Measurements from ENCODE around the gene GPR55. TPM values are rescaled to one million over a fixed set of nuclear protein-coding genes. Genes with fewer than 3 reads are reported as not detected.

GPR55 gene
- total RNA-seq, 1 donor from 2014 or later: 0.28 TPM

DNA sequence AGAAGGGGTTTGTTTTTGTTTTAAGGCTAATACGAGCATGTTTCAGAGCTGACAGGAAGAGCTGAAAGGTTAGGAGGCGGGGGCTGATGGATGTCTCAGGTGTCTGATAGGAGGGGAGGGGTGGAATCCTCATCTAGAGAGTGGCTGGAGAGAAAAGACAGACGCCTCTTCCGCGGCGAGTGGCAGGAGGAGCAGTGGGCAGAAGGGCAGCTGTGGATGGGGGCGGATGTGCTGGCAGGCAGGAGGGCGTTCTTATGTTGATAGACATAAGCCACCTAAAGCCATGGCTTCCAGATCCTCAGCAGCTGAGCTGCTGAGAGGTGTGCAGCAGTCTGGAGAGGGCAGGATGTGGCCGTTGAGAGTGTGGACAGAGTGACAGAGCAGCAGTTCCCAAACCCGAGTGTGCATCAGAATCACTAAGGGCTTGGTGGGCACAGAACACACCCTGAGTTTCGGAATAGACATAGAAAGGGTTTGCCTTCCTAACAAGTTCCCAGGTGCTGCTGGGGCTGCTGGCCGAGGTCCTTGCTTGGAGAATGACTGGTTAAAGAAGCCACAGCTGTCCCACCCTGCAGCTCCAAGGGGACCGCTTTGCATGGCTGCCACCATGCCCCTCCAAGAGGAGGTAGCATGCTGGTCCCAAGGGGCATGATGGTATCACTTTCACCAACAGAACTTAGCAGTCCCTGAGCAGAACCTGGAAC is 63.3 kb downstream of the GPR55 start:
- Mint-ChIP-seq H3K9me3 (ENCODE audit: unreplicated experiment) (no peaks in the 10 kb centered on the region), H3K4me3 (ENCODE audit: unreplicated experiment) (no peak overlapping the region), H3K4me1 (ENCODE audit: unreplicated experiment) (peaks cover 20% of the 10 kb centered on the region), H3K27me3 (ENCODE audit: unreplicated experiment) (peaks cover 8% of the 10 kb centered on the region), H3K36me3 (ENCODE audit: low read depth, unreplicated experiment) (no peaks in the 10 kb centered on the region), H3K27ac (ENCODE audit: unreplicated experiment) (no peak overlapping the region)
- TF ChIP-seq, protein P1, sequence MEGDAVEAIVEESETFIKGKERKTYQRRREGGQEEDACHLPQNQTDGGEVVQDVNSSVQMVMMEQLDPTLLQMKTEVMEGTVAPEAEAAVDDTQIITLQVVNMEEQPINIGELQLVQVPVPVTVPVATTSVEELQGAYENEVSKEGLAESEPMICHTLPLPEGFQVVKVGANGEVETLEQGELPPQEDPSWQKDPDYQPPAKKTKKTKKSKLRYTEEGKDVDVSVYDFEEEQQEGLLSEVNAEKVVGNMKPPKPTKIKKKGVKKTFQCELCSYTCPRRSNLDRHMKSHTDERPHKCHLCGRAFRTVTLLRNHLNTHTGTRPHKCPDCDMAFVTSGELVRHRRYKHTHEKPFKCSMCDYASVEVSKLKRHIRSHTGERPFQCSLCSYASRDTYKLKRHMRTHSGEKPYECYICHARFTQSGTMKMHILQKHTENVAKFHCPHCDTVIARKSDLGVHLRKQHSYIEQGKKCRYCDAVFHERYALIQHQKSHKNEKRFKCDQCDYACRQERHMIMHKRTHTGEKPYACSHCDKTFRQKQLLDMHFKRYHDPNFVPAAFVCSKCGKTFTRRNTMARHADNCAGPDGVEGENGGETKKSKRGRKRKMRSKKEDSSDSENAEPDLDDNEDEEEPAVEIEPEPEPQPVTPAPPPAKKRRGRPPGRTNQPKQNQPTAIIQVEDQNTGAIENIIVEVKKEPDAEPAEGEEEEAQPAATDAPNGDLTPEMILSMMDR (IDR thresholded peaks at IDR 0.05; ENCODE audit: unreplicated experiment): no peak
- DNase-seq (ENCODE audit: low spot score): no peak

Other genes with a start within 250 kb of the GPR55 start
- gene CAB39, start 212.4 kb downstream of the GPR55 start, total RNA-seq (ENCODE audit: unreplicated experiment): 48.7 TPM
- 279 TPM for gene ITM2C, start 60.3 kb downstream of the GPR55 start, total RNA-seq (ENCODE audit: unreplicated experiment)
- not detected for gene SPATA3, start 70.9 kb upstream of the GPR55 start, total RNA-seq (ENCODE audit: unreplicated experiment)
- 5.4 TPM for gene C2orf72, start 112.3 kb upstream of the GPR55 start, total RNA-seq (ENCODE audit: unreplicated experiment)
- gene PSMD1, start 131.6 kb upstream of the GPR55 start, total RNA-seq (ENCODE audit: unreplicated experiment): 119 TPM
- gene HTR2B, start 199.8 kb upstream of the GPR55 start, total RNA-seq (ENCODE audit: unreplicated experiment): 0.80 TPM